Neural cell (in vitro differentiated cells): ENCODE measurements around the gene INO80C.

Experiments
- EZH2 ChIP-seq: fragments of 200-600, 300-800 bp; shearing (Covaris generic), sonication (generic); IDR thresholded peaks from 2 replicates; pipeline ENCODE4 v1.6.1; 2014; ENCODE audit warnings: antibody characterized with exemption, low read length, borderline replicate concordance, mild to moderate bottlenecking; ENCODE audit not compliant: insufficient read depth, poor library complexity, severe bottlenecking
- MXI1 ChIP-seq: fragments of 450-650 bp; conservative IDR thresholded peaks from 2 replicates; pipeline ENCODE4 v1.6.1; 2014; ENCODE audit warnings: antibody characterized with exemption, mild to moderate bottlenecking; ENCODE audit not compliant: poor library complexity, severe bottlenecking
- TF ChIP-seq, protein P1 (sequence below): fragments of 450-650 bp; IDR thresholded peaks from 2 replicates; pipeline ENCODE4 v1.5.1; 2014; ENCODE audit warnings: antibody characterized with exemption, mild to moderate bottlenecking, moderate library complexity; ENCODE audit not compliant: poor library complexity, severe bottlenecking
- TF ChIP-seq, protein P2 (sequence below): IDR thresholded peaks from 2 replicates; pipeline ENCODE4 v1.6.1; 2012; ENCODE audit warnings: borderline replicate concordance

DNA sequence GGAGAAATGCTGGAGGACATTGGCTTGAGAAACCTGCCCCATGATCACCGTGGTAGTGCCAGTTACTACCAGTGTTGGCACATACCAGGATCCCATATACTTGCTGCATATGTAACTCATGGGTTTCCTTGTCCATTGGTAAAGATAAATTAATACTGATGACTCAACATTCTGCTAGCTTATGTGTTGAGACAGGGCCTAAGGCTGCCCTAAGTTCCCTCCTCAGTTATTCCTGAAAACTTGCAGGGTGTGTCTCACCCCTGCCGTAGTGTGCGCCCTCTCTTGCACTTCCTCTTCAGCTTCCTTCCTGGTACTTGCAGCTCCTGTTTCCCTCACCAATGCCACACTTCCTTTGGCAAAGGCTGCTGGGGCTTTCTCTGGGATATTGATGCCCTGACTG is 4.3 kb upstream of the INO80C start:
- TF ChIP-seq, protein P1, sequence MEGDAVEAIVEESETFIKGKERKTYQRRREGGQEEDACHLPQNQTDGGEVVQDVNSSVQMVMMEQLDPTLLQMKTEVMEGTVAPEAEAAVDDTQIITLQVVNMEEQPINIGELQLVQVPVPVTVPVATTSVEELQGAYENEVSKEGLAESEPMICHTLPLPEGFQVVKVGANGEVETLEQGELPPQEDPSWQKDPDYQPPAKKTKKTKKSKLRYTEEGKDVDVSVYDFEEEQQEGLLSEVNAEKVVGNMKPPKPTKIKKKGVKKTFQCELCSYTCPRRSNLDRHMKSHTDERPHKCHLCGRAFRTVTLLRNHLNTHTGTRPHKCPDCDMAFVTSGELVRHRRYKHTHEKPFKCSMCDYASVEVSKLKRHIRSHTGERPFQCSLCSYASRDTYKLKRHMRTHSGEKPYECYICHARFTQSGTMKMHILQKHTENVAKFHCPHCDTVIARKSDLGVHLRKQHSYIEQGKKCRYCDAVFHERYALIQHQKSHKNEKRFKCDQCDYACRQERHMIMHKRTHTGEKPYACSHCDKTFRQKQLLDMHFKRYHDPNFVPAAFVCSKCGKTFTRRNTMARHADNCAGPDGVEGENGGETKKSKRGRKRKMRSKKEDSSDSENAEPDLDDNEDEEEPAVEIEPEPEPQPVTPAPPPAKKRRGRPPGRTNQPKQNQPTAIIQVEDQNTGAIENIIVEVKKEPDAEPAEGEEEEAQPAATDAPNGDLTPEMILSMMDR = no peak
- no peak for TF ChIP-seq EZH2
- TF ChIP-seq, protein P2, sequence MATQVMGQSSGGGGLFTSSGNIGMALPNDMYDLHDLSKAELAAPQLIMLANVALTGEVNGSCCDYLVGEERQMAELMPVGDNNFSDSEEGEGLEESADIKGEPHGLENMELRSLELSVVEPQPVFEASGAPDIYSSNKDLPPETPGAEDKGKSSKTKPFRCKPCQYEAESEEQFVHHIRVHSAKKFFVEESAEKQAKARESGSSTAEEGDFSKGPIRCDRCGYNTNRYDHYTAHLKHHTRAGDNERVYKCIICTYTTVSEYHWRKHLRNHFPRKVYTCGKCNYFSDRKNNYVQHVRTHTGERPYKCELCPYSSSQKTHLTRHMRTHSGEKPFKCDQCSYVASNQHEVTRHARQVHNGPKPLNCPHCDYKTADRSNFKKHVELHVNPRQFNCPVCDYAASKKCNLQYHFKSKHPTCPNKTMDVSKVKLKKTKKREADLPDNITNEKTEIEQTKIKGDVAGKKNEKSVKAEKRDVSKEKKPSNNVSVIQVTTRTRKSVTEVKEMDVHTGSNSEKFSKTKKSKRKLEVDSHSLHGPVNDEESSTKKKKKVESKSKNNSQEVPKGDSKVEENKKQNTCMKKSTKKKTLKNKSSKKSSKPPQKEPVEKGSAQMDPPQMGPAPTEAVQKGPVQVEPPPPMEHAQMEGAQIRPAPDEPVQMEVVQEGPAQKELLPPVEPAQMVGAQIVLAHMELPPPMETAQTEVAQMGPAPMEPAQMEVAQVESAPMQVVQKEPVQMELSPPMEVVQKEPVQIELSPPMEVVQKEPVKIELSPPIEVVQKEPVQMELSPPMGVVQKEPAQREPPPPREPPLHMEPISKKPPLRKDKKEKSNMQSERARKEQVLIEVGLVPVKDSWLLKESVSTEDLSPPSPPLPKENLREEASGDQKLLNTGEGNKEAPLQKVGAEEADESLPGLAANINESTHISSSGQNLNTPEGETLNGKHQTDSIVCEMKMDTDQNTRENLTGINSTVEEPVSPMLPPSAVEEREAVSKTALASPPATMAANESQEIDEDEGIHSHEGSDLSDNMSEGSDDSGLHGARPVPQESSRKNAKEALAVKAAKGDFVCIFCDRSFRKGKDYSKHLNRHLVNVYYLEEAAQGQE = no peak
- TF ChIP-seq MXI1 = no peak
